ENCODE data around the gene MUC15. TPM values are rescaled to one million over a fixed set of nuclear protein-coding genes. Genes with fewer than 3 reads are reported as not detected.
A peak's percentile ranks its signal among the peaks of the same experiment; 100 is the strongest.

The MUC15 gene
- total and polyA plus RNA-seq, 2 of the 8 experiments (the other 6 are each of a cell fraction or from before 2014, with no cell fraction given): not detected

- 90% methylated on average over 2 of the region's 2 CpGs; no CpG with 5 or more reads in 1 of the 2 experiments for WGBS, 2 experiments (ENCODE audit: extremely low coverage in 1 of 2, insufficient coverage in 1 of 2, insufficient read length in 1 of 2, insufficient replicate concordance in 2 of 2, low coverage in 1 of 2, low lambda C conversion rate in 2 of 2, missing lambda C conversion rate in 1 of 2)
- FAIRE-seq: peak; percentile 36
- no peak overlapping the region for H2BK12ac ChIP-seq (ENCODE audit: low read depth, low read length)
These were observed 1.8 kb upstream of the MUC15 start for GRCh38 chr11:26573896-26574295.

More at GRCh38 chr11:26573896-26574295, 1.8 kb upstream of the MUC15 start:
- Histone ChIP-seq H3K79me2 (ENCODE audit: control insufficient read depth in 1 of 2, insufficient read depth in 2 of 2, low read length in 2 of 2) (no peaks in the 10 kb centered on the region), H2AFZ (ENCODE audit: low read length) (no peak overlapping the region), H2BK120ac (replicated peaks; ENCODE audit: low read depth, low read length) (no peak overlapping the region), H4K20me1 (replicated peaks in 1 of 2; ENCODE audit: control insufficient read depth in 1 of 2, insufficient read depth in 2 of 2, low read length in 2 of 2) (no peaks in the 10 kb centered on the region), H3K4me3 (ENCODE audit: extremely low read depth in 1 of 4, insufficient read depth in 2 of 4, low read depth in 3 of 4, low read length in 4 of 4) (no peak overlapping the region), H3K4me2 (ENCODE audit: insufficient read depth in 1 of 2, low read depth in 2 of 2, low read length in 2 of 2) (no peak overlapping the region), H2BK15ac (ENCODE audit: low read length) (no peak overlapping the region), H3K36me3 (ENCODE audit: control insufficient read depth in 2 of 4, insufficient read depth in 4 of 4, low read length in 3 of 4) (no peaks in the 10 kb centered on the region), H3K27me3 (replicated peaks in 1 of 4; ENCODE audit: control insufficient read depth in 3 of 4, extremely low read depth in 1 of 4, insufficient read depth in 3 of 4, low read length in 3 of 4) (no peaks in the 10 kb centered on the region), H4K5ac (ENCODE audit: insufficient read length, low read depth, low read length) (no peak overlapping the region), H2BK5ac (ENCODE audit: low read depth, low read length) (no peak overlapping the region), H3K9ac (replicated peaks in 1 of 4; ENCODE audit: extremely low read depth in 1 of 4, low read depth in 3 of 4, low read length in 3 of 4) (no peak overlapping the region), H3K27ac (ENCODE audit: low read depth, low read length) (no peak overlapping the region), H3K56ac (replicated peaks; ENCODE audit: insufficient read length, low read depth, low read length) (no peak overlapping the region), H2BK20ac (ENCODE audit: low read length) (no peak overlapping the region), H3K18ac (ENCODE audit: extremely low read depth, low read length) (no peak overlapping the region), H3K4ac (replicated peaks; ENCODE audit: insufficient read length, low read depth, low read length) (no peak overlapping the region), H3K9me3 (ENCODE audit: insufficient read depth in 2 of 2, low read depth in 1 of 2, low read length in 1 of 2) (no peaks in the 10 kb centered on the region), H3K23ac (ENCODE audit: insufficient read length) (no peak overlapping the region), H3K14ac (ENCODE audit: insufficient read length) (no peak overlapping the region), H3K4me1 (replicated peaks in 1 of 4; ENCODE audit: control insufficient read depth in 3 of 4, insufficient read depth in 4 of 4, low read length in 3 of 4) (peaks cover 0 to 6% (median 2%) of the 10 kb centered on the region in 4 experiments; a peak in 2 of 7 replicates), H2AK5ac (ENCODE audit: low read depth, low read length) (no peak overlapping the region), H4K91ac (replicated peaks; ENCODE audit: insufficient read length, low read length) (no peak overlapping the region), H4K8ac (ENCODE audit: extremely low read depth, insufficient read depth, low read length) (no peak overlapping the region), H3K23me2 (ENCODE audit: low read depth, low read length) (no peaks in the 10 kb centered on the region), H3K79me1 (ENCODE audit: low read depth, low read length) (no peaks in the 10 kb centered on the region)
- TF ChIP-seq POLR2AphosphoS5 (IDR thresholded peaks at IDR 0.05; ENCODE audit: low read depth, low read length): no peak
- no peak for TF ChIP-seq CBX5 (IDR thresholded peaks at IDR 0.05; ENCODE audit: low read depth, low read length)
- TF ChIP-seq TAF1 (IDR thresholded peaks at IDR 0.05; ENCODE audit: low read depth, low read length): no peak
- TF ChIP-seq GTF2F1 (IDR thresholded peaks at IDR 0.05; ENCODE audit: borderline replicate concordance, low read depth, low read length): no peak
- no peak for TF ChIP-seq SP4 (IDR thresholded peaks at IDR 0.05; ENCODE audit: low read length)
- no peak for TF ChIP-seq RAD21 (IDR thresholded peaks at IDR 0.05 in 1 of 2, conservative IDR thresholded peaks at IDR 0.05 in 1 of 2; ENCODE audit: low read depth in 2 of 2, low read length in 2 of 2)
- no peak for TF ChIP-seq ZNF274 (IDR thresholded peaks at IDR 0.05; ENCODE audit: borderline replicate concordance, extremely low read depth, low read length)
- no peak for TF ChIP-seq TEAD4 (IDR thresholded peaks at IDR 0.05; ENCODE audit: low read depth, low read length)
- no peak for TF ChIP-seq SP2 (IDR thresholded peaks at IDR 0.05; ENCODE audit: low read length)
- no peak for TF ChIP-seq SIX5 (IDR thresholded peaks at IDR 0.05; ENCODE audit: low read depth, low read length)
- no peak for TF ChIP-seq ATF3 (IDR thresholded peaks at IDR 0.05; ENCODE audit: insufficient read depth, low read depth, low read length)
- TF ChIP-seq PHF8 (conservative IDR thresholded peaks at IDR 0.05; ENCODE audit: low read depth, low read length): no peak
- CTCF ChIA-PET (ENCODE audit: partially characterized antibody): no interaction called here
- POLR2A ChIA-PET (ENCODE audit: partially characterized antibody): no interaction called here
- DNase-seq (ENCODE audit: low read depth in 1 of 2, low spot score in 2 of 2): no peak
